ENCODE results near the gene OOSP3.
"Not testable (repeated sequence)": the region's sequence is repeated elsewhere in the genome, so short reads cannot be mapped to it uniquely, and the experiment has no call there.

The OOSP3 gene

GRCh38 chr11:59877325-59877724 is 1.3 kb upstream of the OOSP3 start:
- DNase-seq (ENCODE audit: low spot score), result no peak

GRCh38 chr11:59877784-59878183 is 798 bp upstream of the OOSP3 start:
- DNase-seq (ENCODE audit: low spot score), result no peak

- DNase-seq (ENCODE audit: low spot score), result no peak
Measured at GRCh38 chr11:59879567-59879966, 985 bp downstream of the OOSP3 start.

- DNase-seq (ENCODE audit: low spot score), result no peak
Measured at GRCh38 chr11:59883597-59883996, 5.0 kb downstream of the OOSP3 start.

DNA sequence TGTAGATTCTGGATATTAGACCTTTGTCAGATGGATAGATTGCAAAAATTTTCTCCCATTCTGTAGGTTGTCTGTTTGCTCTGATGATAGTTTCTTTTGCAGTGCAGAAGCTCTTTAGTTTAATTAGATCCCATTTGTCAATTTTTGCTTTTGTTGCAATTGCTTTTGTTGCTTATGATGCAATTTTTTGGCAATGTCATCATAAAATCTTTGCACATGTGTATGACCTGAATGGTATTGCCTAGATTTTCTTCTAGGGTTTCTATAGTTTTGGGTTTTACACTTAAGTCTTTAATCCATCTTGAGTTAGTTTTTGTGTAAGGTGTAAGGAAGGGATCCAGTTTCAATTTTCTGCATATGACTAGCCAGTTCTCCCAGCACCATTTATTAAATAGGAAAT is 8.6 kb downstream of the OOSP3 start:
- not testable (repeated sequence) for DNase-seq (ENCODE audit: low spot score)

DNA sequence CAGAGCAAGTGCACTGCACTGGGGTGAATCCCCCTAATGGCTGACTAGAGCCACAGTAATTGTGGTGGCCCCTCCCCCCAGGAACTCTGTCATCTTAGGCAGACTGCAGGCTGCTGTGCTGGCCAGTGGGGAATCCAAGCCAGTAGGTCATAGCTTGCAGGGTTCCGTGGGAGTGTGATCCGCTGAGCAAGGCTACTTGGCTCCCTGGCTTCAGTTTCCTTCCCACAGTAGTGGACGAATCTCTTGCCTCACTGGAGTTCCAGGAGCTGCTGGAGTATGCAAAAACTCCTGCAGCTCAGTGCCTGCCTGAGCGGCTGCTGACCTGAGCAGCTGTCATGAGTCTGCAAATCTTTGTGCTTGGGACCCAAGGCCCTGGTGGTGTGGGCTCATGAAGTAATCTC is 13.2 kb downstream of the OOSP3 start:
- no peak for DNase-seq (ENCODE audit: low spot score)

GRCh38 chr11:59894616-59895015 is 16.0 kb downstream of the OOSP3 start:
- DNase-seq (ENCODE audit: low spot score), result no peak

DNA sequence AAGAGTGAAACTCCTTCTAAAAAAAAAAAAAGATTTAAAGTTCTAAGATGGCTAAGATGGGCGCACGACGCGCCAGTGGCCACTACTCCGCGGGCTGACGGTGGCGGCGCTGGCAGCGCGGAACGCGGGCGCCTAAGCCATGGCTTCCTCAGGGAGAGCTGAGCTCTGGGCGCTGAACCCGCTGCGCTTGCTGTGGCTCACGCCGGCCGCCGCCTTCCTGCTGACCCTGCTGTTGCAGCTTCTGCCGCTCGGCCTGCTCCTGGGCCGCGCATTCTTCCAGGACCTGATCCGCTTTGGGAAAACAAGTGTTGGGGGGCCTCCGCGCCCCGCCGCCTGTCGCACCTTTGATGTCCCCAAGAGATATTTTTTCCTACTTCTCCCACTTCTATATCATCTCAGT is 19.5 kb downstream of the OOSP3 start:
- no peak for DNase-seq (ENCODE audit: low spot score)

- no peak for DNase-seq (ENCODE audit: low spot score)
Measured at GRCh38 chr11:59898650-59899049, 20.1 kb downstream of the OOSP3 start.

- no peak for DNase-seq (ENCODE audit: low spot score)
Measured at GRCh38 chr11:59899532-59899931, 20.9 kb downstream of the OOSP3 start.

DNA sequence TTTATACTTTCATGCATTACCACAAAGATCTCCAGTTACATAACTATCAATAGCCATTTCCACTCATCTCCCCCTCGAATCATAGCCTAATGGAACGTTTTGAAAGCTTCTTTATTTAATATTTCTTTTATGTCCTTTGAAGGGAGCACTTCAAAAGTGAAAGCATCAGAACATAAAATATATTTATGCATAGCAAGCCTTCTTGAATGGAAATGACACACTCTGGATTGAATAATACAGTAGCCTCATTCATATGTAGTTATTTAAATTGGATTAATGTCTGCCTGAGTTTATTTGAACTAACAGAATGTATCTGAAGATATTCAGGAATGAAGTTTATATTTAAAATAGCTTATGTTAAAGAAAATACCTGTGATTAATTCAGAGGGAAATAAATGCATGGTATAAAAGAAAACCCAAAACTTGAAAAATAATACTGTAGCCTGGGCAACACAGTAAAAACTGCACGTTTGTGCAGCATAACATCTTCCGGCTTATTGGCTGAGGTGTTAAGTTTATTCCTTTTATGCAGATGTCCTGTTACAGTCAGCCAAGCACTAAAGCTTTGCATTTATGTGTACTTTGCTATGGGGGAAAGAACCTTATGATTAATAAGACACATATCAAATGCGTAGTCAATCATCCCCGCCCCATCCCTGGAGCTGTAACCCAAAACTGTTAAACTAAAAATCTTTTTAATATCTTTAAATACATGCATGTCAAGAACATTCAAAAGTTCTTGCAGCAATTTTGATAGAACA is 22.0 kb downstream of the OOSP3 start:
- DNase-seq (ENCODE audit: low spot score), result no peak

- no peak for DNase-seq (ENCODE audit: low spot score)
Measured at GRCh38 chr11:59901306-59901705, 22.7 kb downstream of the OOSP3 start.

GRCh38 chr11:59903569-59903968 is 25.0 kb downstream of the OOSP3 start:
- not testable (repeated sequence) for DNase-seq (ENCODE audit: low spot score)

DNA sequence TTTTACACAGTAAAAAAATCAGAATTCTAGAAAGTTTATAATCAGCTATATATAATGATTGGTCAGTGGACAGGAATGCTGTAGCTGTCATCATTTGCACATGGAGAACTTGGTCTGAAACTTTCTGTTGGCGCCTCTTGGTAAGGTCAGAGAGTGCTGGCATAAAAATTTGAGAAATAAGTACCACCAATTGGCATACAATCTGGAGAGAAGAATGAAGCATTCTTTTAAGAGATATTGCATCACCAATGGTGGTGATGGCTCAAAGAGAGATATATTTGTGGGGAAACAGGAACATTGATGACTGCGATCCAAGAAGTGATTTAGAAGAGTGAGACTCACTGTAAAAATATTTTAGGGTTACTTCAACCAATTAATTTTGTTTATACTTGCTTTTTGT is 39.9 kb downstream of the OOSP3 start:
- no peak for DNase-seq (ENCODE audit: low spot score)

- DNase-seq (ENCODE audit: low spot score), result peak; percentile 7
Measured at GRCh38 chr11:59918987-59919589, 40.5 kb downstream of the OOSP3 start.

GRCh38 chr11:59923813-59924212 is 45.2 kb downstream of the OOSP3 start:
- DNase-seq (ENCODE audit: low spot score), result no peak

- DNase-seq (ENCODE audit: low spot score), result no peak
Measured at GRCh38 chr11:59931688-59932087, 53.1 kb downstream of the OOSP3 start.

DNA sequence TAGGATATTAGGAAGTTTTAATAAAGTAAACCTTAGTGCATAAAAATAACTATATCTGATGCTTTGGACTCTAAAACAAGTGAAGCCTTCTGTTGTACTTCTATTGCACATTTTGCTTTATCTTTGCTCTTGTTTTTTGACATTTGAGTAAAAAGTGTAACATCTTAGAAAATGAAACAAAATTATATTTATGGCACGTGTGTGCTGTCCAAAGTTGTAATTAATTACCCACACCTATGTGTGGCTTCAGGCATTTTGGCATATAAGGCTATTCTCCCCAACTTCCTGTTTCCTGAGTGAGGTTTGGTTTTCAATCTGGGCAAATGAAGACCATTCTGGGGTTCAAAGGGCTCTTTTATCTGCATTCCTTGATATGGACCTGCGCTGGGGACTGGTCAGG is 59.5 kb downstream of the OOSP3 start, which contains the start of gene OOSP1:
OOSP1 (plus strand) TSS at position 301 of the 400 bp plus-strand sequence; CDS start at position 324, 23 bp downstream.
- DNase-seq (ENCODE audit: low spot score), result no peak

GRCh38 chr11:59938718-59939117 is 60.1 kb downstream of the OOSP3 start:
- DNase-seq (ENCODE audit: low spot score), result no peak

GRCh38 chr11:59939482-59939881 is 60.9 kb downstream of the OOSP3 start:
- DNase-seq (ENCODE audit: low spot score), result no peak

- DNase-seq (ENCODE audit: low spot score), result no peak
Measured at GRCh38 chr11:59941091-59941490, 62.5 kb downstream of the OOSP3 start.

DNA sequence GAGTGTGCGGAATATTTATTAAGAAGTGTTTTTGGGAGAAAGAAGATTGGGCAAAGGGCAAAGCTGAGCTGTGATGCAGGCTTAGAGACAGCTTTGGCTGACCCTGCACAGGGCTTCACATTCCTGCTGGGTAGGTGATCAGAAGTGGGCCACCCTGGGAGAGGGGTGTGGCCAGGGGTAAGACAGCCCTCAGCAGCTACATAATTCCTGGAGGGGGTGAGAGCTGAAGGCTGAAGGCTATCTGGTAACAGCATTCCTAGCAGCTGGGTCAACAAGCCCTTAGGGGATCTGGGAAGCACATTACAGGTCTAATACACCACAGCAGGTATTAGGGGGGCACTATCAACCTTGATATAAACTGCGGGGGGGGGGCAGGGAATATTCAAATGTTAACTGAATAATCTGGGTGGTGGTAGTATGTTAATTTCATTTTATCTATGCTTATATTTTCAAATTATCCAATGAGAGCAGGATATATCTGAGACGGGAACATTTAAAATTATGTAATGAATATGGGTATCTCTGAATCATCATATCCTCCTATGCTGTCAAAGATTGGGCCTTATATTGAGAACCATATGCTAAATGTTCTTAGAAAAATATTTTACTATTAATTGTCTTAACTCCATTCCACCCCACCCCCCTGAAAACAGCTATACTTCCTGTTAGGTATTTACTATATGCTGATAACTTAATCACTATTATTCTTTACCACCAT is 65.6 kb downstream of the OOSP3 start:
- DNase-seq (ENCODE audit: low spot score), result no peak

- peak; percentile 47 for DNase-seq (ENCODE audit: low spot score)
Measured at GRCh38 chr11:59944720-59945119, 66.1 kb downstream of the OOSP3 start.
